RPMI7951 (cell line): ENCODE data around the gene ASCL2. TPM values are rescaled to one million over a fixed set of nuclear protein-coding genes. Genes with fewer than 3 reads are reported as not detected.
A peak's percentile ranks its signal among the peaks of the same experiment; 100 is the strongest.

Experiments used
- DNase-seq: peaks from one replicate; pipeline ENCODE4 v3.0.0-alpha.2; 2012; ENCODE audit warnings: low read depth
- total RNA-seq: library from RNA; depleted of rRNA; stranded (reverse); fragments of >200 nt; shearing (Covaris generic); gene quantifications from 2 replicates; pipeline ENCODE4 v1.2.3, GENCODE V29; 2014

The ASCL2 gene
- total RNA-seq, 1 experiment from 2014 or later = not detected

GRCh38 chr11:2272946-2273280 lies 2.5 kb upstream of the ASCL2 start:
- no peak for DNase-seq

- DNase-seq = no peak
These were observed 2.0 kb upstream of the ASCL2 start for GRCh38 chr11:2272228-2272945.

GRCh38 chr11:2271327-2272227 lies 1.2 kb upstream of the ASCL2 start:
- DNase-seq = no peak

DNA sequence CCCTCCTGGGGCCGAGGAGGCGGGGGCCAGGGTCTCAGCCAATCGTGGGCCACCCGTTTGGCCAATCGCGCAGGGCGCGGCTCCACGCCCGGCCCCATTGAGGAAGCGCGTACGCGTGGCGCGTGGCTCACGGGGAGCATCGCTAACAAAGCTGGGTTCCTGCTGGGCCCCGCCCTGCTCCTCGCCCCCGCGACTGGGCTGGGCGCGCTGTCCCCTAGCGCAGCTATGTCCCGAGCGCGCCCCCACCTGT lies 614 bp upstream of the ASCL2 start:
- DNase-seq = no peak

DNA sequence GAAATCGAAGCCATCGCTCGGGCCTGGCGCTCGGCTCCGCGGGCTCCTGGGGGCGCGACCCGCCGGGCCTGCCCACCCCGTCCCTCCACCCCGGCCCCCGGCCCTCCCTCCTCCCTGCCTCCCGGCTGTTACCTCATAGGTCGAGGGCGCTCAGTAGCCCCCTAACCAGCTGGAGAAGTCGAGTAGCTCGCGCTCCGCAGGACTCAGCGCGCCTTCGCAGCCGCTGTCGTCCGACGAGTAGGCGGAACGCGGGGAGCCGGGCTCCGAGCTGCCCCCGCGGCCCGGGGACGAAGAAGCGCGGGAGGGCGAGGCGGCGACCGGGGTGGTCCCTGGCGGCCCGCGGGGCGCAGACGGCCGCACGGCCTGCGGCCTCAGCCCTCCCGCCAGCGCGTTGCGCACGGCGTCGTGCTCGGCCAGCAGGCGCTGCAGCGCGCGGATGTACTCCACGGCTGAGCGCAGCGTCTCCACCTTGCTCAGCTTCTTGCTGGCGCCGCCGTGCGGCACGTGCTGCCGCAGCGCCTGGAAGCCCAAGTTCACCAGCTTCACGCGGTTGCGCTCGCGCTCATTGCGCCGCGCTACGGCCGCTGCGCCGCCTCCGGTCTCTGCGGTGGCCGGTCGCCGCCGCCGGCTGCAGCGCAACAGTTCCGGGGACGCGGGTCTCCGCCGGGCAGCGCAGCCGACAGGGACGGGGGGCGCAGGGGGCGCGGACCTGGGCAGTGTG lies 627 bp downstream of the ASCL2 start:
- peak; percentile 24 for DNase-seq

- DNase-seq = no peak
These were observed 1.4 kb downstream of the ASCL2 start for GRCh38 chr11:2268729-2269600.

DNA sequence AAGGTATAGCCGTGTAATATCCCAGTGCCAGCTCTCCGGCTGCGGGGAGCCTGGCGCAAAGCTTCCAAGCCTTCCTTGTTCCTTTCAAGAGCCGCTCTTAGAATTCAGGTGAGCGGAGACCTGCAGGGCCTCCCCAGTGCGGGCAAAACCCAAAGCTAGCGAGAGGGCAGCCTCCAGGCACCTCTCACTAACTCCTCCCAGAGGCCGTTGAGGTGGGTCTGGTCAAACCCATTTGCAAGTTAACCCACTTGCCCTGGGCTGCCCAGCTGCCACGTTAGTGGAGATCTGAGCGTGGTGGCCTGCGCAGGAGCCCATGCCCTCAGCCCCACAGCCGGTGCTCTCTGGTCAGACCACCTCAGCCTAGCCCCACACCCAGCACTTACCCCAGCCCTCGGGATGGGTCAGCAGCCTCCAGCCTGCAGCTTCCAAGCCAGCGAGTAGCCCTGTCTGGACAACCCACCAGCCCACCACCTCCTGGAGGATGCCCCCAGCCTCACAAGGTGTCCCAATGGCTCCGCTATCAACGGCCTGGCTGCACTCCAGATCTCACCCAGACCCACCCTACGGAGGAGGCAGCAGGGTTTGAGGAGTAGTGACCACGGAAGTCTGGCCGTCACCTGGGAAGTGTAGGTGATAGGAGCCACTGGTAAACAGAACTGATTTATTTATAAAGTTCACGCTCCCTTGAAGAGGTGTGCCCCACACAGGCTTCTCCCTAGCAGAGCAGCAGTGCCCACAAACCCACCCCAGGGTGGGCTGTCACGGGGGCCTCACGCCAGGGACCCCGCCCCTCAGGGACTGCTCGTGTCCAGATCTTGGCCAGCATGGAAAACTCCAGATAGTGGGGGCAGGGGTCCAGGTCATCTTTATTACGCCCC lies 2.3 kb downstream of the ASCL2 start:
- DNase-seq = no peak

GRCh38 chr11:2267306-2267850 lies 3.0 kb downstream of the ASCL2 start:
- no peak for DNase-seq

GRCh38 chr11:2266586-2267305 lies 3.6 kb downstream of the ASCL2 start:
- no peak for DNase-seq

GRCh38 chr11:2265854-2266585 lies 4.4 kb downstream of the ASCL2 start:
- DNase-seq = no peak

DNA sequence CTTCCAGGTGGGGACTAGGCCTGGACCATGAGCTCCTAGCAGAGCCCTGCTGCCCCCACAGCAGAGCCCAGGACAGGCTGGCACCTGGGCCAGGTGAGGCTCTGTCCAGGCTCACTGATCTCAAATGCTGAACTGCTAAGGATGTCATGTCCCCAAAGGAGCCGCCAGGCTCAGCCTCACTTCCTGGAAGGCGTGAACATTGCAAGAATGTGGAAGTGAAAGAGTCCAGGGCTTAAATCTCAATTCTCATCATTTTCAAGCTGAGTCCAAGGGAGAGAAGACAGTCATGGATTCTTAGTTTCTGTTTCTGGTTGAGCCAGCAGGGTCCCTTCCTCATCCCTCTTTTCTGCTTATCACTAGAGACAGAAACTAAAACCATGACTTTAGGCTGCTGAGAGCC lies 5.0 kb downstream of the ASCL2 start:
- DNase-seq = no peak

DNA sequence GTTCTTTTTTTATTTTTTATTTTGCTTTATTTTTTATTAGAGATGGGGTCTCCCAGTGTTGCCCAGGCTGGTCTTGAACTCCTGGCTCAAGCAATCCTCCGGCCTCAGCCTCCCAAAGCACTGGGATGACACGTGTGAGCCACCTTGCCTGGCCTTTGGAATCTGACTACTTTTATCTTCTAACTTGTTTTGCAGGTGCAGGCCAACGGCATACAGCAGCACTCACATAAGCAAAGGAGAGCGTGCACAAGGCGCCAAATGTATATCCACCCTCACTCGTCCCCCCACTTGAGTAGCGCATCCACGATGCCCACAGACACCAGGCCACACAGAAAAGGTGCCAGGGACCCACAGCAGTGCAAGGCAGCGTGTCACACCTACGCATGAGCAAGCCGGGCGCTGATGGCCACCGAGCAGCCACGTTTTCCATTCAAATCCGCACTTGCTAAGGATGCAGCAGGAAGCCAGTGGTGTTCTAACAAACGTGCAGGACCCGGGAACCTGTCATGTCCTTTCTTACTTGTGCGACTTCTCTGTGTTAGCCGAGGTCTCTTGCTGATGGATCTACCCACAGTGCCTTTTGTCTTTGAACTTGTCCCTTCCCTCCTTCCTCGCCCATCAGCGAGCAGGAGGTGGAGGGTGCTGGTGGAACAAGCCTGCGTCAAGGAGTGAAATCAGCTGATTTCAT lies 5.9 kb downstream of the ASCL2 start:
- no peak for DNase-seq

GRCh38 chr11:2263724-2264360 lies 6.5 kb downstream of the ASCL2 start:
- DNase-seq = no peak

- no peak for DNase-seq
These were observed 7.3 kb downstream of the ASCL2 start for GRCh38 chr11:2263071-2263565.

DNA sequence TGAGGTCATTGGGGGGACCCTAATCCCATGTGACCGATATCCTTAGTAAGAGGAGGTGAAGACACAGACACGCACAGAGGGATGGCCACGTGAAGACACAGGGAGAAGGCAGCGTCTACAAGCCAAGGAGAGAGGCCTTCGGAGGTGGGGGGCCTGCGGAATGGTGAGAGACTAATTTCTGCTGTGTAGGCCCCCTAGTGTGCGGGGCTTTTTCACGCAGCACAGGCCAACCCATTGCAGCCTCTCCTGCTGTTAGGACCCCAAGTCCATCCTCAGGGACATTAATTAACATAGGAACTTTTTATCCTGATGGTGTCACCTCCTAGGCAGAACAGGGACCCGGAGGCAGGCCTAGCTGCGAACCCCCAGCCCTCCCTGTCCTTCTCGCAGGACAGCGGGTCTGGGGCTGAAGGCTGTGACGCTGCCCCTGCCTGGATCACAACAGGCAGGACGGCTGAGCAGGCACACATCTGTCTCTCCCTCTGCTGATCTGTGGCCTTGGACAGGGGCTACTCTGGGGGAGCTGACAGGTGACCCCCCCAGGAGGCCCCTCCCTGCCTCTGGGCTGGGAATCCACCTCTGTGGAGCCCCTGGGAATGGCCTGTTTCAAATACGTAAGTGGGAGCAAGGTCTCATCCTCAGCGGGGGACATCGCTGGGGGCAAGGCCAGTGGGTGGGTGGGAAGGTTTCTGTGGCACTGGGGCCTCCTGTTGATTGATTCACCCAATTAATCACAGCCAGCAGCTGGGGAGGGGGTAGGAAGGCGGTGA lies 7.9 kb downstream of the ASCL2 start:
- no peak for DNase-seq

- DNase-seq = no peak
These were observed 8.8 kb downstream of the ASCL2 start for GRCh38 chr11:2261436-2262230.
